Left hindlimb (tissue), 1 donor: ENCODE results near the gene TBL1X.
"Not testable (repeated sequence)": the region's sequence is repeated elsewhere in the genome, so short reads cannot be mapped to it uniquely, and the experiment has no call there.

ENCODE experiments used
- DNase-seq: peaks from one replicate; pipeline ENCODE4 v3.0.0-alpha.2; 2018

TBL1X gene

GRCh38 chrX:9724711-9725110 lies 259.9 kb downstream of the TBL1X start:
- DNase-seq: no peak

GRCh38 chrX:9728261-9728660 lies 263.4 kb downstream of the TBL1X start:
- no peak for DNase-seq

GRCh38 chrX:9729171-9729885 lies 264.5 kb downstream of the TBL1X start:
- DNase-seq: no peak

- no peak for DNase-seq
These were observed 265.2 kb downstream of the TBL1X start for GRCh38 chrX:9730078-9730477.

GRCh38 chrX:9730752-9731151 lies 265.9 kb downstream of the TBL1X start:
- no peak for DNase-seq

- no peak for DNase-seq
These were observed 272.5 kb downstream of the TBL1X start for GRCh38 chrX:9737363-9737762.

GRCh38 chrX:9738151-9738550 lies 273.3 kb downstream of the TBL1X start:
- DNase-seq: no peak

GRCh38 chrX:9739130-9739529 lies 274.3 kb downstream of the TBL1X start:
- no peak for DNase-seq

GRCh38 chrX:9745417-9746115 lies 280.7 kb downstream of the TBL1X start:
- DNase-seq: no peak

- no peak for DNase-seq
These were observed 281.5 kb downstream of the TBL1X start for GRCh38 chrX:9746148-9746888.

- no peak for DNase-seq
These were observed 282.8 kb downstream of the TBL1X start for GRCh38 chrX:9747644-9748043.

GRCh38 chrX:9749146-9749692 lies 284.4 kb downstream of the TBL1X start:
- no peak for DNase-seq

- no peak for DNase-seq
These were observed 292.5 kb downstream of the TBL1X start for GRCh38 chrX:9757366-9757765.

GRCh38 chrX:9758021-9758638 lies 293.3 kb downstream of the TBL1X start:
- no peak for DNase-seq

GRCh38 chrX:9759337-9759736 lies 294.5 kb downstream of the TBL1X start:
- DNase-seq: no peak

GRCh38 chrX:9765072-9765736 lies 300.3 kb downstream of the TBL1X start:
- no peak for DNase-seq

- DNase-seq: no peak
These were observed 300.9 kb downstream of the TBL1X start, which contains the start of gene GPR143 for GRCh38 chrX:9765737-9766097. GPR143 (minus strand) TSS chrX:9765847; CDS start chrX:9765817, 30 bp downstream.

GRCh38 chrX:9767375-9767774 lies 302.5 kb downstream of the TBL1X start:
- no peak for DNase-seq

GRCh38 chrX:9768321-9768839 lies 303.5 kb downstream of the TBL1X start:
- not testable (repeated sequence) for DNase-seq

- DNase-seq: no peak
These were observed 305.5 kb downstream of the TBL1X start for GRCh38 chrX:9770319-9770718.

- DNase-seq: no peak
These were observed 308.1 kb downstream of the TBL1X start for GRCh38 chrX:9772943-9773342.

- DNase-seq: no peak
These were observed 311.1 kb downstream of the TBL1X start for GRCh38 chrX:9775930-9776329.
